Stimulated activated naive CD8-positive, alpha-beta T cell treated with anti-CD3 and anti-CD28 coated beads, Interleukin-15, Interleukin-2, amounts not matched to agents 100 ng/mL and 50 ng/mL, for 24 hours (primary cell): ENCODE data around the gene TMEM92.

Source experiments
- H3K27ac Mint-ChIP-seq: one replicate; pipeline ENCODE4 v1.8.0; 2021; ENCODE audit warnings: mild to moderate bottlenecking, mixed read lengths
- H3K27me3 Mint-ChIP-seq: one replicate; pipeline ENCODE4 v1.8.0; 2021; ENCODE audit warnings: mixed read lengths
- H3K36me3 Mint-ChIP-seq: one replicate; pipeline ENCODE4 v1.8.0; 2021; ENCODE audit warnings: low read depth, mixed read lengths
- H3K4me1 Mint-ChIP-seq: one replicate; pipeline ENCODE4 v1.8.0; 2021; ENCODE audit warnings: low read depth, mixed read lengths
- H3K4me3 Mint-ChIP-seq: one replicate; pipeline ENCODE4 v1.8.0; 2021; ENCODE audit warnings: mild to moderate bottlenecking, mixed read lengths
- H3K9me3 Mint-ChIP-seq: one replicate; pipeline ENCODE4 v1.8.0; 2021; ENCODE audit warnings: mixed read lengths

The TMEM92 gene

GRCh38 chr17:50274142-50274896 is at the start of gene TMEM92:
TSS of gene TMEM92 (plus strand) at chr17:50274466. CDS start at chr17:50274502, 36 bp downstream.
- Mint-ChIP-seq H3K4me3 (no peak within 1 kb of the TSS), H3K27me3 (peaks cover 34% of the 10 kb centered on the region), H3K9me3 (no peaks in the 10 kb centered on the region), H3K36me3 (no peaks in the 10 kb centered on the region), H3K4me1 (peaks cover 7% of the 10 kb centered on the region), H3K27ac (no peak within 1 kb of the TSS)

GRCh38 chr17:50225701-50226240 is 48.5 kb upstream of the TMEM92 start:
- Mint-ChIP-seq H3K27me3 (peaks cover 18% of the 10 kb centered on the region), H3K4me3 (no peak overlapping the region), H3K4me1 (peaks cover 7% of the 10 kb centered on the region), H3K36me3 (peaks cover 8% of the 10 kb centered on the region), H3K9me3 (peaks cover 20% of the 10 kb centered on the region), H3K27ac (no peak overlapping the region)

GRCh38 chr17:50234581-50234980 is 39.7 kb upstream of the TMEM92 start:
- peaks cover 52% of the 10 kb centered on the region for H3K27me3 Mint-ChIP-seq
- peaks cover 3% of the 10 kb centered on the region for H3K9me3 Mint-ChIP-seq
- no peak overlapping the region for H3K4me3 Mint-ChIP-seq
- H3K4me1 Mint-ChIP-seq: no peaks in the 10 kb centered on the region
- no peaks in the 10 kb centered on the region for H3K36me3 Mint-ChIP-seq
- no peak overlapping the region for H3K27ac Mint-ChIP-seq

- Mint-ChIP-seq H3K27ac (no peak overlapping the region), H3K36me3 (no peaks in the 10 kb centered on the region), H3K9me3 (peaks cover 3% of the 10 kb centered on the region), H3K4me3 (no peak overlapping the region), H3K27me3 (peaks cover 48% of the 10 kb centered on the region), H3K4me1 (no peaks in the 10 kb centered on the region)
Measured at GRCh38 chr17:50237901-50238300, 36.4 kb upstream of the TMEM92 start.

GRCh38 chr17:50238601-50239280 is 35.5 kb upstream of the TMEM92 start:
- Mint-ChIP-seq H3K9me3 (no peaks in the 10 kb centered on the region), H3K4me1 (no peaks in the 10 kb centered on the region), H3K27ac (no peak overlapping the region), H3K4me3 (no peak overlapping the region), H3K36me3 (no peaks in the 10 kb centered on the region), H3K27me3 (peaks cover 49% of the 10 kb centered on the region)

GRCh38 chr17:50239937-50240336 is 34.3 kb upstream of the TMEM92 start:
- Mint-ChIP-seq H3K9me3 (no peaks in the 10 kb centered on the region), H3K36me3 (no peaks in the 10 kb centered on the region), H3K27ac (no peak overlapping the region), H3K4me3 (no peak overlapping the region), H3K4me1 (no peaks in the 10 kb centered on the region), H3K27me3 (peaks cover 52% of the 10 kb centered on the region)

GRCh38 chr17:50240851-50241250 is 33.4 kb upstream of the TMEM92 start:
- Mint-ChIP-seq H3K27me3 (peaks cover 44% of the 10 kb centered on the region), H3K27ac (no peak overlapping the region), H3K36me3 (no peaks in the 10 kb centered on the region), H3K9me3 (no peaks in the 10 kb centered on the region), H3K4me3 (no peak overlapping the region), H3K4me1 (no peaks in the 10 kb centered on the region)

GRCh38 chr17:50241431-50241830 is 32.8 kb upstream of the TMEM92 start:
- no peaks in the 10 kb centered on the region for H3K36me3 Mint-ChIP-seq
- H3K4me1 Mint-ChIP-seq: no peaks in the 10 kb centered on the region
- H3K27me3 Mint-ChIP-seq: peaks cover 43% of the 10 kb centered on the region
- no peaks in the 10 kb centered on the region for H3K9me3 Mint-ChIP-seq
- no peak overlapping the region for H3K27ac Mint-ChIP-seq
- no peak overlapping the region for H3K4me3 Mint-ChIP-seq

- Mint-ChIP-seq H3K36me3 (peaks cover 8% of the 10 kb centered on the region), H3K4me3 (no peak overlapping the region), H3K4me1 (no peaks in the 10 kb centered on the region), H3K27ac (no peak overlapping the region), H3K27me3 (peaks cover 44% of the 10 kb centered on the region), H3K9me3 (peaks cover 18% of the 10 kb centered on the region)
Measured at GRCh38 chr17:50244771-50245170, 29.5 kb upstream of the TMEM92 start.

- no peaks in the 10 kb centered on the region for H3K4me1 Mint-ChIP-seq
- peaks cover 18% of the 10 kb centered on the region for H3K9me3 Mint-ChIP-seq
- peaks cover 38% of the 10 kb centered on the region for H3K27me3 Mint-ChIP-seq
- H3K36me3 Mint-ChIP-seq: peaks cover 8% of the 10 kb centered on the region
- no peak overlapping the region for H3K27ac Mint-ChIP-seq
- no peak overlapping the region for H3K4me3 Mint-ChIP-seq
Measured at GRCh38 chr17:50248255-50248654, 26.0 kb upstream of the TMEM92 start.

- peaks cover 18% of the 10 kb centered on the region for H3K9me3 Mint-ChIP-seq
- no peak overlapping the region for H3K27ac Mint-ChIP-seq
- peaks cover 44% of the 10 kb centered on the region for H3K27me3 Mint-ChIP-seq
- H3K4me3 Mint-ChIP-seq: no peak overlapping the region
- H3K4me1 Mint-ChIP-seq: no peaks in the 10 kb centered on the region
- H3K36me3 Mint-ChIP-seq: peaks cover 8% of the 10 kb centered on the region
Measured at GRCh38 chr17:50252781-50253180, 21.5 kb upstream of the TMEM92 start.

GRCh38 chr17:50255766-50256635 is 18.3 kb upstream of the TMEM92 start:
- Mint-ChIP-seq H3K36me3 (no peaks in the 10 kb centered on the region), H3K9me3 (no peaks in the 10 kb centered on the region), H3K4me3 (no peak overlapping the region), H3K4me1 (no peaks in the 10 kb centered on the region), H3K27ac (no peak overlapping the region), H3K27me3 (peaks cover 22% of the 10 kb centered on the region)

- Mint-ChIP-seq H3K27ac (no peak overlapping the region), H3K27me3 (peaks cover 15% of the 10 kb centered on the region)
Measured at GRCh38 chr17:50256826-50257618, 17.2 kb upstream of the TMEM92 start.

GRCh38 chr17:50257676-50258224 is 16.5 kb upstream of the TMEM92 start:
- H3K9me3 Mint-ChIP-seq: no peaks in the 10 kb centered on the region
- no peaks in the 10 kb centered on the region for H3K36me3 Mint-ChIP-seq
- H3K4me3 Mint-ChIP-seq: no peak overlapping the region
- no peak overlapping the region for H3K27ac Mint-ChIP-seq
- peaks cover 15% of the 10 kb centered on the region for H3K27me3 Mint-ChIP-seq
- no peaks in the 10 kb centered on the region for H3K4me1 Mint-ChIP-seq

More at GRCh38 chr17:50256826-50257618, 17.2 kb upstream of the TMEM92 start:
- Mint-ChIP-seq H3K4me1 (no peaks in the 10 kb centered on the region), H3K4me3 (no peak overlapping the region), H3K36me3 (no peaks in the 10 kb centered on the region), H3K9me3 (no peaks in the 10 kb centered on the region)
